Measurements from ENCODE around the gene WDR33.
A peak's percentile ranks its signal among the peaks of the same experiment; 100 is the strongest.
"Not testable (repeated sequence)": the region's sequence is repeated elsewhere in the genome, so short reads cannot be mapped to it uniquely, and the experiment has no call there.

WDR33 gene

DNA sequence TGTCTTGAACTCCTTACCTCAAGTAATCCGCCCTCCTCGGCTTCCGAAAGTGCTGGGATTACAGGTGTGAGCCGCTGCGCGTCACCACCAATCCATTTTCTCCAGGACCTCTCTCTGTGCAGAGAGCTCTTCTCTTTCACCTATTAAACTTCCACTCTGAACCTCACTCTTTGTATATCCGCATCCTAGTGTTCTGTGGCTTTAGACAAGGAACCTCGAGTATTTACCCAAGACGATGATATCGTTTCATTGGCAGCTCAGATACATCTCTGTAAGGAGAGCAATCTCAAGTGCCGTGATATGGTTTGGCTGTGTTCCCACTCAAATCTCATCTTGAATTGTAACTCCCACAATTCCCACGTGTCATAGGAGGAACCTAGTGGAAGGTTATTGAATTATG is 15.1 kb upstream of the WDR33 start:
- no peak overlapping the region for H3K4me3 ChIP-seq (ENCODE audit: low read depth, low read length)
- TF ChIP-seq CTCF (IDR thresholded peaks at IDR 0.05; ENCODE audit: borderline replicate concordance, insufficient read depth, low read depth, low read length) = no peak

DNA sequence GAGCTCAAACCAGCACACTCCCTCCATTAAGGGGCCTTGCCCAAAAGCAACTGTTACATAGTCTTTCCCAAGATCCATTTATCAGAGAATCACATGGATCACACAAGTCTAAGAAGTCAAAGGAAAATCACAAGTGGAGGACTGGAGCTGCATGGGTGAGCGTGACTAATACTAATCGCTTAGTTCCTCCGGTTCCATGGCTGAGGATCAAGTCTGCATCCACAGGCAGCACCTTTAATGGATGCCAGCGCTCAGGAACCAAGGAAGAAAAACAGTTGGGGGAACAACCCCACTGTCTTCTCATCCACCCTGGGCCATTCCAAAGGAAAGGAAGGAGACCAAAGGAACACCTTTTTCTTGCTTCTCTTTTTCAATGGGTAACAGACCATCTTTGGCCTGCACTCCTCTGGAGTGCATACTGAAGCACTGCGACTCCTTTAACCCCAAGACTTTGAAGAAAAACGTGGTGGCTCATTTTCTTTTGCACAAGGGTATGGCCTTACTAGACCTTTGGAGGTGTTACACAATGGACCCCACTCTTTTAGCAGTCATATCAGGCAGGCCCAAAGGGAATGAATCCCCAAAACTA is 9.2 kb upstream of the WDR33 start:
- no peak overlapping the region for H3K4me3 ChIP-seq (ENCODE audit: low read depth, low read length)
- no peak for TF ChIP-seq CTCF (IDR thresholded peaks at IDR 0.05; ENCODE audit: borderline replicate concordance, insufficient read depth, low read depth, low read length)

- no peak overlapping the region for H3K4me3 ChIP-seq (ENCODE audit: low read depth, low read length)
- TF ChIP-seq CTCF (IDR thresholded peaks at IDR 0.05; ENCODE audit: borderline replicate concordance, insufficient read depth, low read depth, low read length) = no peak
Observed at GRCh38 chr2:127818794-127819425, 7.9 kb upstream of the WDR33 start.

GRCh38 chr2:127818241-127818640 is 7.3 kb upstream of the WDR33 start:
- TF ChIP-seq CTCF (IDR thresholded peaks at IDR 0.05; ENCODE audit: borderline replicate concordance, insufficient read depth, low read depth, low read length) = no peak
- no peak overlapping the region for H3K4me3 ChIP-seq (ENCODE audit: low read depth, low read length)

DNA sequence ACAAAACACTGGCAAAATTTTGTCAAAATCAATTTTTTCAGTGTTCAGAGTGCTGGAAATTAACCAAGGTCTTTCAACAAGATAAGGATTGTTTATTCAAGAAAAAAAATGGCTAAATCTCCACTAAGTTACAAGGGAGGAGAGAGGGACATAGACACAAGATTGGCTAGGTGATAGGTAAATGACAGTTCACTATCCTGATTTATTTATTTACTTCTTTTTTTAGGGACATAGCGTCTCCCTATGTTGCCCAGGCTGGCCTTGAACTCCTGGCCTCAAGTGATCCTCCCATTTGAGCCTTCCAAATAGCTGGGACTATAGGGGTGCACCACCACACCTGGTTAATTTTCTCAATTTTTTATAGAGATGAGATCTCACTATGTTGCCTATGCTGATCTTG is 3.7 kb upstream of the WDR33 start:
- H3K4me3 ChIP-seq (ENCODE audit: low read depth, low read length) = no peak overlapping the region
- no peak for TF ChIP-seq CTCF (IDR thresholded peaks at IDR 0.05; ENCODE audit: borderline replicate concordance, insufficient read depth, low read depth, low read length)

GRCh38 chr2:127812441-127812840 is 1.5 kb upstream of the WDR33 start:
- not testable (repeated sequence) for H3K4me3 ChIP-seq (ENCODE audit: low read depth, low read length)

DNA sequence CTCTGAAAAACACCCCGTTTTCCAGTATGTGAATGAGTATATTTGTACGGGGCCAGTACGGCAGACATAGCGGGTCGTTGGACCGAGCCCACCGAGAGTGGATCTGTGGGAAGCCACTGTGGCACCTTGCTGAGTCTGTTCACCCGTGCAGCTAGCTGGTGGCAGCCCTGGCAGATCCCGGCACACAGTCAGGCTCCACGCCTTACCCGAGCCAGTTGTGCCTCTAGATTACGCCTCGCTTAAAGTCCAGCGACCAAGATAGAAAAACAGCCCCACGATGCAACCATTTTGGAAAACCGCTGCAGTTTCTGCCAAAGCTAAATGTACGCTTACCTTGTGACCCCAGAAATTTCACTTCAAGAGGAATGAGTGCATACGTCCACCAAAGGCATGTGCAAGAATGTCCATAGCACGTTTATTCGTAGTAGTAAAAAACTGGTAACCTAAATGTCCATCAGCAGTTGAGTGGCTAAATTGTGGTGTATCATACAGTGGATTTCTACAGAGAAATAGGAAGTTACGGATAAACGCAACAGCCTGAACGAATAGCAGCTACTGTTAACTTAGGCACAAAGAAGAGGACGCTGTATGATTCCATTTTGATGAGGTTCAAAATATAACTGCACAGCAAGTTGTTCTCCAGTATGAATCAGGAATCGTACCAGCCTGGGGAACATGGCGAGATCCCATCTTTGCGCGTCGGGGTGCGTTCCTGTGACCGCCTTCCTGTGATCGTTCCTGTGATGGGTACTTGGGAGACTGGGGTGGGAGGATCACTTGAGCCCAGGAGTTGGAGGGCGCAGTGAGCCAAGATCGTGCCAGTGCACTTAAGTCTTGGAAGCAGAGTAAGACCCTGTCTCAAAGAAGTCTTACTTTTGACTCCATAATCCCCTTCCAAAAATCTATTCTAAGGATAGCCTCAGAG is 688 bp upstream of the WDR33 start:
- H3K4me3 ChIP-seq (ENCODE audit: low read depth, low read length) = peak overlapping the region; percentile 90

More for the DNA sequence above, 688 bp upstream of the WDR33 start:
- no peak for TF ChIP-seq CTCF (IDR thresholded peaks at IDR 0.05; ENCODE audit: borderline replicate concordance, insufficient read depth, low read depth, low read length)
